ENCODE results near the gene XAB2.
"Not testable (repeated sequence)": the region's sequence is repeated elsewhere in the genome, so short reads cannot be mapped to it uniquely, and the experiment has no call there.

DNA sequence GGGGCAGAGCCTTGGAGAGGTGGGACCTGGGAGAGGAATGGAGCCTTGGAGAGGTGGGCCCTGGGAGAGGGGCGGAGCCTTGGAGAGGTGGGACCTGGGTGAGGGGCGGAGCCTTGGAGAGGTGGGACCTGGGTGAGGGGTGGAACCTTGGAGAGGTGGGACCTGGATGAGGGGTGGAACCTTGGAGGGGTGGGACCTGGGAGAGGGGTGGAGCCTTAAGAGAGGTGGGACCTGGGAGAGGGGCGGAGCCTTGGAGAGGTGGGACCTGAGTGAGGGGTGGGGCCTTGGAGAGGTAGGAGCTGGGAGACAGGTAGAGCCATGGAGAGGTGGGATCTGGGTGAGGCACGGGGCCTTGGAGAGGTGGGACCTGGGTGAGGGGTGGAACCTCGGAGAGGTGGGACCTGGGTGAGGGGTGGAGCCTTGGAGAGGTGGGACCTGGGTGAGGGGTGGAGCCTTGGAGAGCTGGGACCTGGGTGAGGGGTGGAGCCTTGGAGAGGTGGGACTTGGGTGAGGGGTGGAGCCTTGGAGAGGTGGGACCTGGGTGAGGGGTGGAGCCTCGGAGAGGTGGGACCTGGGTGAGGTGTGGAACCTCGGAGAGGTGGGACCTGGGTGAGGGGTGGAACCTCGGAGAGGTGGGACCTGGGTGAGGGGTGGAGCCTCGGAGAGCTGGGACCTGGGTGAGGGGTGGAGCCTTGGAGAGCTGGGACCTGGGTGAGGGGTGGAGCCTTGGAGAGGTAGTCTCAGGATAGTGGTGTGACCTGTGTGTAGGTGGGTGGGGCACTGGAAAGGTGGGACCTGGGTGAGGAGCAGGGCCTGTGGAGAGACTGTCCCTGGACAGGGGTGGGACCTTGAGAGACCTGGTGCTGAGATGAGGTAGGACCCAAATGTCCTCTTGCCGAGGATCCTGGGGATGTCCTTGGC is 14.5 kb upstream of the XAB2 start:
- not testable (repeated sequence) for TF ChIP-seq POLR2A (IDR thresholded peaks at IDR 0.05; ENCODE audit: low read length); GATA1 (IDR thresholded peaks at IDR 0.05; ENCODE audit: low read depth, low read length)

All from erythroblast (primary cell).